ENCODE results near the gene THADA.
"Not testable (repeated sequence)": the region's sequence is repeated elsewhere in the genome, so short reads cannot be mapped to it uniquely, and the experiment has no call there.

THADA gene

GRCh38 chr2:43604674-43605073 is 8.8 kb upstream of the THADA start:
- DNase-seq: no peak

GRCh38 chr2:43600596-43600995 is 4.8 kb upstream of the THADA start:
- DNase-seq: not testable (repeated sequence)

GRCh38 chr2:43594875-43595274 is 963 bp downstream of the THADA start:
- DNase-seq: no peak

GRCh38 chr2:43593254-43593653 is 2.6 kb downstream of the THADA start:
- no peak for DNase-seq

- no peak for DNase-seq
These were observed 3.4 kb downstream of the THADA start for GRCh38 chr2:43592443-43592842.

- DNase-seq: no peak
These were observed 10.1 kb downstream of the THADA start for GRCh38 chr2:43585708-43586107.

- DNase-seq: no peak
These were observed 16.4 kb downstream of the THADA start for GRCh38 chr2:43579275-43579981.

GRCh38 chr2:43576981-43577892 is 18.6 kb downstream of the THADA start:
- DNase-seq: no peak

- no peak for DNase-seq
These were observed 23.6 kb downstream of the THADA start for GRCh38 chr2:43572244-43572643.

- no peak for DNase-seq
These were observed 25.9 kb downstream of the THADA start for GRCh38 chr2:43569921-43570320.

- no peak for DNase-seq
These were observed 27.6 kb downstream of the THADA start for GRCh38 chr2:43568228-43568627.

- DNase-seq: no peak
These were observed 29.4 kb downstream of the THADA start for GRCh38 chr2:43566461-43566729.

GRCh38 chr2:43563679-43564078 is 32.2 kb downstream of the THADA start:
- DNase-seq: no peak

- no peak for DNase-seq
These were observed 35.6 kb downstream of the THADA start for GRCh38 chr2:43560231-43560547.

GRCh38 chr2:43559391-43560230 is 36.2 kb downstream of the THADA start:
- DNase-seq: no peak

- no peak for DNase-seq
These were observed 38.6 kb downstream of the THADA start for GRCh38 chr2:43557196-43557595.

GRCh38 chr2:43556256-43556655 is 39.6 kb downstream of the THADA start:
- no peak for DNase-seq

GRCh38 chr2:43553341-43553855 is 42.4 kb downstream of the THADA start:
- no peak for DNase-seq

- no peak for DNase-seq
These were observed 43.8 kb downstream of the THADA start for GRCh38 chr2:43551990-43552389.

GRCh38 chr2:43548381-43548780 is 47.5 kb downstream of the THADA start:
- not testable (repeated sequence) for DNase-seq

GRCh38 chr2:43542285-43542933 is 53.4 kb downstream of the THADA start:
- DNase-seq: no peak

- no peak for DNase-seq
These were observed 54.7 kb downstream of the THADA start for GRCh38 chr2:43541165-43541564.

Data from activated naive CD4-positive, alpha-beta T cell (primary cell).